B cell (primary cell): ENCODE results near the gene TWIST2. TPM values are rescaled to one million over a fixed set of nuclear protein-coding genes. Genes with fewer than 3 reads are reported as not detected.

Experiments used
- ATAC-seq: fragments of 200-7000 bp; cut with Tn5 transposase; one replicate; pipeline ENCODE4 v1.10.0; 2021; ENCODE audit warnings: low read depth, mild to moderate bottlenecking, moderate number of reproducible peaks, moderate library complexity
- CTCF ChIA-PET: fragments of 350-600 bp; sonication (Branson Sonifier 250); formaldehyde crosslinking; loops from one replicate; lab custom pipeline; 2021; ENCODE audit warnings: antibody characterized with exemption, inconsistent platforms; lab: Charles Lee
- POLR2A ChIA-PET: fragments of 350-600 bp; sonication (Branson Sonifier 250); formaldehyde crosslinking; loops from one replicate; lab custom pipeline; 2021; ENCODE audit warnings: antibody characterized with exemption; lab: Charles Lee
- DNase-seq: peaks from one replicate; pipeline ENCODE4 v3.0.0; 2013
- H2AFZ ChIP-seq: 2 replicates; pipeline ENCODE4 v1.6.1; 2012; ENCODE audit warnings: mild to moderate bottlenecking, low read depth, low read length; ENCODE audit not compliant: insufficient read depth, poor library complexity, severe bottlenecking
- H3K27ac ChIP-seq, 2 donors: 1 replicate in 1 of 2; 2 replicates in 1 of 2; pipeline ENCODE4 v1.5.1; 2012 to 2013; ENCODE audit warnings: low read length in 2 of 2, mild to moderate bottlenecking in 2 of 2, moderate library complexity in 1 of 2
- H3K27me3 ChIP-seq, 4 experiments: fragments of 200-600 bp in 1 of 4; sonication (generic) in 1 of 4; replicated peaks in 1 of 4; 1 replicate in 2 of 4; 2 replicates in 2 of 4; pipeline versions ENCODE4 v1.6.1 to v1.7.0; 2013 to 2016; ENCODE audit warnings: low read length in 3 of 4, mild to moderate bottlenecking in 2 of 4, mixed read lengths in 1 of 4, moderate library complexity in 1 of 4; ENCODE audit not compliant: insufficient read depth in 4 of 4, control insufficient read depth in 3 of 4; ENCODE audit errors: control extremely low read depth in 1 of 4
- H3K36me3 ChIP-seq, 2 experiments: replicated peaks in 1 of 2; 1 replicate in 1 of 2; 2 replicates in 1 of 2; pipeline versions ENCODE4 v1.6.1 to v1.7.1; 2013; ENCODE audit warnings: low read length in 1 of 2; ENCODE audit not compliant: insufficient read depth in 2 of 2, control insufficient read depth in 1 of 2; ENCODE audit errors: control extremely low read depth in 1 of 2, extremely low read depth in 1 of 2
- H3K4me1 ChIP-seq, 2 donors: fragments of 200-600 bp in 1 of 2; sonication (generic) in 1 of 2; 1 replicate in 1 of 2; 2 replicates in 1 of 2; pipeline versions ENCODE4 v1.5.1 to v1.6.1; 2013 to 2017; ENCODE audit warnings: low read length in 2 of 2; ENCODE audit not compliant: control insufficient read depth in 2 of 2, insufficient read depth in 2 of 2
- H3K4me2 ChIP-seq: replicated peaks from 2 replicates; pipeline ENCODE3; 2012; ENCODE audit warnings: mild to moderate bottlenecking, low read depth, low read length; ENCODE audit not compliant: poor library complexity, severe bottlenecking
- H3K4me3 ChIP-seq, 5 experiments: fragments of 200-600 bp in 1 of 5; sonication (generic) in 1 of 5; 1 replicate in 3 of 5; 2 replicates in 2 of 5; pipeline versions ENCODE4 v1.5.1 to v1.7.0; 2011 to 2016; ENCODE audit warnings: low read length in 4 of 5, mild to moderate bottlenecking in 4 of 5, low read depth in 2 of 5, control low read depth in 1 of 5, moderate library complexity in 1 of 5; ENCODE audit not compliant: insufficient read depth in 1 of 5; ENCODE audit errors: control extremely low read depth in 1 of 5, extremely low read depth in 1 of 5
- H3K79me2 ChIP-seq: fragments of 200-600 bp; sonication (generic); one replicate; pipeline ENCODE4 v1.6.0; 2016; ENCODE audit warnings: low read length; ENCODE audit not compliant: control insufficient read depth, insufficient read depth
- H3K9ac ChIP-seq: fragments of 200-600 bp; sonication (generic); 2 replicates; pipeline ENCODE4 v1.6.1; 2017; ENCODE audit warnings: mild to moderate bottlenecking, low read length, moderate library complexity
- H3K9me3 ChIP-seq, 3 donors: one replicate each; pipeline versions ENCODE4 v1.6.1 to v1.7.1; 2013; ENCODE audit warnings: low read length in 2 of 3; ENCODE audit not compliant: control insufficient read depth in 2 of 3, insufficient read depth in 1 of 3; ENCODE audit errors: control extremely low read depth in 1 of 3
- H4K20me1 ChIP-seq: 2 replicates; pipeline ENCODE4 v1.6.0; 2012; ENCODE audit warnings: mild to moderate bottlenecking, low read length; ENCODE audit not compliant: insufficient read depth, control insufficient read depth, poor library complexity, severe bottlenecking
- H3K27ac Mint-ChIP-seq: one replicate; pipeline ENCODE4 v1.8.0; 2021; ENCODE audit warnings: mixed read lengths
- H3K27me3 Mint-ChIP-seq: one replicate; pipeline ENCODE4 v1.8.0; 2021; ENCODE audit warnings: mixed read lengths
- H3K4me1 Mint-ChIP-seq: one replicate; pipeline ENCODE4 v1.8.0; 2021; ENCODE audit warnings: mixed read lengths
- H3K4me3 Mint-ChIP-seq: one replicate; pipeline ENCODE4 v1.8.0; 2021; ENCODE audit warnings: mixed read lengths
- H3K9me3 Mint-ChIP-seq: one replicate; pipeline ENCODE4 v1.8.0; 2022; ENCODE audit warnings: mixed read lengths; ENCODE audit not compliant: insufficient read depth
- EZH2 ChIP-seq: IDR thresholded peaks from 2 replicates; pipeline ENCODE4 v1.6.1; 2012; ENCODE audit warnings: borderline replicate concordance, low read depth, mild to moderate bottlenecking, moderate library complexity, low read length; ENCODE audit not compliant: insufficient read depth, poor library complexity, severe bottlenecking
- WGBS: methylation state at CpG from one replicate; pipeline ENCODE4 v1.1.5; 2013; ENCODE audit warnings: missing lambda C conversion rate; ENCODE audit not compliant: insufficient coverage; 5-methylcytosine and 5-hydroxymethylcytosine counted together
- intact Hi-C: fragments of 100-400 bp; cut with micrococcal nuclease; formaldehyde crosslinking; loops from one replicate; pipeline ENCODE4 v1.10.0; 2022
- polyA plus RNA-seq: library from polyadenylated mRNA; depleted of rRNA; stranded (reverse); fragments of >200 nt; gene quantifications from 2 replicates; pipeline ENCODE4 v1.2.3, GENCODE V29; 2012
- total RNA-seq, 2 donors: library from RNA; stranded (reverse); fragments of 120-200 nt in 1 of 2; gene quantifications; 1 replicate in 1 of 2; 2 replicates in 1 of 2; pipeline versions ENCODE4 v1.2.3 to v1.2.4, GENCODE V29; 2013 to 2022
- TF ChIP-seq, protein P1 (sequence below): fragments of 200-600 bp; IDR thresholded peaks from one replicate; pipeline ENCODE4 v1.8.0; 2022; ENCODE audit warnings: antibody characterized with exemption, mild to moderate bottlenecking

The TWIST2 gene
- total and polyA plus RNA-seq, 2 donors (not counting 1 experiment from before 2014, with no cell fraction given), result 0.07 TPM; not detected in 1

DNA sequence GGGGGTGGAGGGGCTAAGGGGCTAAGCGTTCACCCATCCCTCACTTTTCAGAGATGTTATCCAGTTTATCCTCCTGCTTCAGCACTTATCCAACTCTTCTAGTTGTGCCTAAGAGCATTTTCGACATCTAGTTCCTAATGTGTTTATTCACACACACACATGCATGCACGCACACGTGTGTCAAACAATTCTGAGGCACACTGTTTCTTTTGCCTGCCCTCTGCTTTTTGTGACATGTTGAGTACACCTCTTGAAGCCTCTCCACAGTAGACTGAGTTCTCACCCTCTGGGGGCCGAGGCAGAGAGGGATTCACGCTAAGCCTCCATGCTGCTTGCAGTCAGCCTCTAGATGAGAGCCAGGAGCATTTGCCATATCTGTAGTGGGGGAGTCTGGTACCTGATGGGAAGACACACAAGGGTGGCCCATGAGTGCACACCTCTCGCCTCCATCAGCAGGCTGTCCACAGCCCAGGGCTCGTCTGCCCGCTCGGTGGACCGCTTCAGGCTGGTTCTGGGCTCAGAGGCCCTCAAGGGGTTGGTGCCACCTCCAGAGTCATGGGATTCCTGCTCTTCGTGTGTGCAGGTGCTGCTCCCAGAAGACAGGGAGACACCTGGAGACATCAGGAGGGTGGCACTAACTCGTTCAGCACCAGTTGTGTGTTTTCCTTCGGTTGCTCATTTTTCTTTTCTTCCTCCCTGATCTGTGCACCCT, 11.9 kb downstream of the TWIST2 start:
- no peaks in the 10 kb centered on the region for H3K9me3 Mint-ChIP-seq
- POLR2A ChIA-PET, result no interaction called here
- H3K9me3 ChIP-seq, result peaks cover 0 to 9% (median 0%) of the 10 kb centered on the region in 3 donors
- H3K79me2 ChIP-seq, result no peaks in the 10 kb centered on the region
- DNase-seq, result no peak
- 81% methylated on average over 13 of the region's 14 CpGs for WGBS
- no peak overlapping the region for H3K9ac ChIP-seq
- H3K4me1 Mint-ChIP-seq, result no peaks in the 10 kb centered on the region
- H3K4me2 ChIP-seq, result no peak overlapping the region
- H3K27me3 Mint-ChIP-seq, result peaks cover 12% of the 10 kb centered on the region
- no peak overlapping the region for H3K27ac Mint-ChIP-seq
- no peak overlapping the region for H3K4me3 ChIP-seq
- H3K36me3 ChIP-seq, result no peaks in the 10 kb centered on the region
- H3K27ac ChIP-seq, result no peak overlapping the region
- no peak overlapping the region for H2AFZ ChIP-seq
- CTCF ChIA-PET, result no interaction called here
- H3K27me3 ChIP-seq, result peaks cover 0 to under 1% (median 0%) of the 10 kb centered on the region in 4 experiments
- H4K20me1 ChIP-seq, result no peaks in the 10 kb centered on the region
- no peaks in the 10 kb centered on the region for H3K4me1 ChIP-seq
- TF ChIP-seq, protein P1, sequence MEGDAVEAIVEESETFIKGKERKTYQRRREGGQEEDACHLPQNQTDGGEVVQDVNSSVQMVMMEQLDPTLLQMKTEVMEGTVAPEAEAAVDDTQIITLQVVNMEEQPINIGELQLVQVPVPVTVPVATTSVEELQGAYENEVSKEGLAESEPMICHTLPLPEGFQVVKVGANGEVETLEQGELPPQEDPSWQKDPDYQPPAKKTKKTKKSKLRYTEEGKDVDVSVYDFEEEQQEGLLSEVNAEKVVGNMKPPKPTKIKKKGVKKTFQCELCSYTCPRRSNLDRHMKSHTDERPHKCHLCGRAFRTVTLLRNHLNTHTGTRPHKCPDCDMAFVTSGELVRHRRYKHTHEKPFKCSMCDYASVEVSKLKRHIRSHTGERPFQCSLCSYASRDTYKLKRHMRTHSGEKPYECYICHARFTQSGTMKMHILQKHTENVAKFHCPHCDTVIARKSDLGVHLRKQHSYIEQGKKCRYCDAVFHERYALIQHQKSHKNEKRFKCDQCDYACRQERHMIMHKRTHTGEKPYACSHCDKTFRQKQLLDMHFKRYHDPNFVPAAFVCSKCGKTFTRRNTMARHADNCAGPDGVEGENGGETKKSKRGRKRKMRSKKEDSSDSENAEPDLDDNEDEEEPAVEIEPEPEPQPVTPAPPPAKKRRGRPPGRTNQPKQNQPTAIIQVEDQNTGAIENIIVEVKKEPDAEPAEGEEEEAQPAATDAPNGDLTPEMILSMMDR, result no peak
- no peak for TF ChIP-seq EZH2
- intact Hi-C loops, result no loop called here
- no peak for ATAC-seq
- no peak overlapping the region for H3K4me3 Mint-ChIP-seq

DNA sequence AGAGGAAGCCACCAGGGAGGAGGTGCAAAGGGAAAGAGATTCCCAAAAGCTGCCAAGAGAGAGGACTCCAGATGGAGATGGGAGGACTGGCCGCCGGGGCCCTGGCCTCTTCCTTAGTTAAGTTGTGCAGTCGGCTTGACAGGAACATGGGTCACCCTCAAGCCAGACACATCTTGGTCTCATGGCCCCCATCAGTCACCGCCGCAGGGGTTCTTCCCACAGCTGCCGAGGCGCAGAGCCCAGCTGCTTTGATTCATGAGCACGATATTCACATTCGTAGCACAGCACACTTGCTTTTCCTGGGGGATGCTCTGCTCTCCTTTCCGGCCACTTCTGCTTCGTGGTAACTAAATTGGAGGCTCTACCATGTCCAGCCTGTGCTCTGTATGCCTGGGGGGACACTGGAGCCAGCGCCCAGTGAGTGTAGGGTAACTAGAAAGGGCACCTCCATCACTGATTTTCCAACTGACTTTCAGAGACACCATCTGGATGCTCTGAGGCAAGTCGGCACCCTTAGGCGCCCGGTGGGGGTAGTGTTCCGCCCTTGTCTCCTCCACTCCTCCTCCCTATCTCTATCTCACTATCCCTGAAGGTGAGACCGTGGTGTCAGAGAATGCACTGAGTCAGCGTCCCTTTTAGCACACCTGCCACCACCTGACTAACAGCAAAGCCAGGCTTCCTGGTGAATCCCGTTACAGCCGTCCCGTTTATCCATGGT, 13.3 kb downstream of the TWIST2 start:
- Mint-ChIP-seq H3K27me3 (peaks cover 5% of the 10 kb centered on the region), H3K4me1 (no peaks in the 10 kb centered on the region), H3K27ac (no peak overlapping the region), H3K4me3 (no peak overlapping the region), H3K9me3 (no peaks in the 10 kb centered on the region)
- POLR2A ChIA-PET, result no interaction called here
- no peaks in the 10 kb centered on the region for H4K20me1 ChIP-seq
- peaks cover 0 to 14% (median 0%) of the 10 kb centered on the region in 3 donors for H3K9me3 ChIP-seq
- intact Hi-C loops, result no loop called here
- no peak overlapping the region for H3K4me3 ChIP-seq
- no peaks in the 10 kb centered on the region for H3K4me1 ChIP-seq
- TF ChIP-seq, protein P1, result no peak
- no peak for TF ChIP-seq EZH2
- CTCF ChIA-PET, result no interaction called here
- no peak overlapping the region for H2AFZ ChIP-seq
- no peaks in the 10 kb centered on the region for H3K27me3 ChIP-seq
- no peaks in the 10 kb centered on the region for H3K36me3 ChIP-seq
- H3K79me2 ChIP-seq, result no peaks in the 10 kb centered on the region
- H3K27ac ChIP-seq, result no peak overlapping the region
- no peak overlapping the region for H3K9ac ChIP-seq
- 81% methylated on average over 17 of the region's 21 CpGs for WGBS
- DNase-seq, result no peak
- H3K4me2 ChIP-seq, result no peak overlapping the region
- ATAC-seq, result no peak
